SK-N-SH treated with all-trans-retinoic acid at 6 μM for 48 hours (cell line): ENCODE measurements around the gene SLC2A11.

Experiments used
- ATAC-seq: fragments of 200-7000 bp; cut with Tn5 transposase; 3 replicates; pipeline ENCODE4 v1.9.1; 2020; ENCODE audit warnings: mild to moderate bottlenecking, moderate library complexity
- ARNTL ChIP-seq: fragments of 450-650 bp; formaldehyde crosslinking; IDR thresholded peaks from 2 replicates; pipeline ENCODE4 v1.5.0; 2020; ENCODE audit warnings: low read depth, mild to moderate bottlenecking, moderate library complexity, borderline replicate concordance
- BACH2 ChIP-seq: fragments of 250-450 bp; sonication (Bioruptor Pico); IDR thresholded peaks from 2 replicates; pipeline ENCODE4 v1.9.0; 2021; ENCODE audit warnings: mild to moderate bottlenecking, borderline replicate concordance
- CSRNP3 ChIP-seq: fragments of 250-450 bp; sonication (Bioruptor Pico); IDR thresholded peaks from 2 replicates; pipeline ENCODE4 v1.5.1; 2021; ENCODE audit warnings: mild to moderate bottlenecking, moderate library complexity
- GLIS3 ChIP-seq: fragments of 250-450 bp; sonication (Bioruptor Pico); IDR thresholded peaks from 2 replicates; pipeline ENCODE4 v1.5.0; 2020; ENCODE audit warnings: mild to moderate bottlenecking, moderate library complexity
- OSR1 ChIP-seq: fragments of 250-450 bp; sonication (Bioruptor Pico); IDR thresholded peaks from 2 replicates; pipeline ENCODE4 v1.8.0; 2022; ENCODE audit warnings: moderate library complexity, mild to moderate bottlenecking, inconsistent platforms
- RARB ChIP-seq: fragments of 250-450 bp; sonication (Bioruptor Pico); IDR thresholded peaks from 2 replicates; pipeline ENCODE4 v1.8.0; 2021; ENCODE audit warnings: mild to moderate bottlenecking, moderate library complexity
- SNAI2 ChIP-seq: fragments of 250-450 bp; sonication (Bioruptor Pico); IDR thresholded peaks from 2 replicates; pipeline ENCODE4 v1.5.0; 2020; ENCODE audit warnings: mild to moderate bottlenecking, moderate library complexity
- TCF4 ChIP-seq: fragments of 250-450 bp; sonication (Bioruptor Pico); IDR thresholded peaks from 2 replicates; pipeline ENCODE4 v1.8.0; 2021; ENCODE audit warnings: mild to moderate bottlenecking, moderate library complexity, borderline replicate concordance
- TOX ChIP-seq: fragments of 250-450 bp; sonication (Bioruptor Pico); IDR thresholded peaks from 2 replicates; pipeline ENCODE4 v1.8.0; 2021; ENCODE audit warnings: mild to moderate bottlenecking, moderate library complexity, borderline replicate concordance
- TSHZ2 ChIP-seq: fragments of 250-450 bp; sonication (Bioruptor Pico); IDR thresholded peaks from 2 replicates; pipeline ENCODE4 v1.5.0; 2020; ENCODE audit warnings: mild to moderate bottlenecking, moderate library complexity
- ZC3H10 ChIP-seq: fragments of 250-450 bp; sonication (Bioruptor Pico); IDR thresholded peaks from 2 replicates; pipeline ENCODE4 v1.5.1; 2021; ENCODE audit warnings: mild to moderate bottlenecking, moderate library complexity
- ZFP3 ChIP-seq: fragments of 250-450 bp; sonication (Bioruptor Pico); IDR thresholded peaks from 2 replicates; pipeline ENCODE4 v1.5.0; 2020; ENCODE audit warnings: mild to moderate bottlenecking, moderate library complexity
- ZFP30 ChIP-seq: fragments of 450-650 bp; formaldehyde crosslinking; IDR thresholded peaks from 2 replicates; pipeline ENCODE4 v1.5.0; 2022; ENCODE audit warnings: mild to moderate bottlenecking, moderate library complexity
- ZNF565 ChIP-seq: fragments of 450-650 bp; formaldehyde crosslinking; conservative IDR thresholded peaks from 2 replicates; pipeline ENCODE4 v1.5.0; 2020; ENCODE audit warnings: low read depth, mild to moderate bottlenecking, moderate library complexity
- ZNF70 ChIP-seq: fragments of 450-650 bp; formaldehyde crosslinking; IDR thresholded peaks from 2 replicates; pipeline ENCODE4 v1.5.0; 2020; ENCODE audit warnings: mild to moderate bottlenecking, moderate library complexity
- ZNF8 ChIP-seq: fragments of 450-650 bp; formaldehyde crosslinking; IDR thresholded peaks from 2 replicates; pipeline ENCODE4 v1.5.0; 2020; ENCODE audit warnings: mild to moderate bottlenecking, moderate library complexity
- TF ChIP-seq, protein P1 (sequence below): fragments of 250-450 bp; sonication (Bioruptor Pico); IDR thresholded peaks from 2 replicates; pipeline ENCODE4 v1.8.0; 2021; ENCODE audit warnings: low read depth, mild to moderate bottlenecking, moderate library complexity, borderline replicate concordance
- TF ChIP-seq, protein P2 (sequence below): fragments of 250-450 bp; sonication (Bioruptor Pico); IDR thresholded peaks from 2 replicates; pipeline ENCODE4 v1.8.0; 2020; ENCODE audit warnings: mild to moderate bottlenecking, moderate library complexity, borderline replicate concordance

SLC2A11 gene

GRCh38 chr22:23889620-23890019 lies 31.9 kb downstream of the SLC2A11 start:
- TF ChIP-seq TSHZ2 (CRISPR knock-in tag) (no peak), RARB (CRISPR knock-in tag) (no peak), ZNF70 (no peak), ZNF565 (CRISPR knock-in tag) (no peak), TOX (CRISPR knock-in tag) (no peak)
- no peak for ATAC-seq

- no peak for ATAC-seq
Measured at GRCh38 chr22:23891726-23892125, 34.1 kb downstream of the SLC2A11 start.

GRCh38 chr22:23892130-23892529 lies 34.5 kb downstream of the SLC2A11 start:
- ATAC-seq, result no peak
- TF ChIP-seq ZC3H10 (CRISPR knock-in tag) (no peak), RARB (CRISPR knock-in tag) (no peak), CSRNP3 (no peak), BACH2 (CRISPR knock-in tag) (no peak), SNAI2 (CRISPR knock-in tag) (no peak), ZFP30 (no peak), TOX (CRISPR knock-in tag) (no peak), GLIS3 (CRISPR knock-in tag) (no peak), TCF4 (CRISPR knock-in tag) (no peak), ZFP3 (CRISPR knock-in tag) (no peak), ZNF70 (no peak), TSHZ2 (CRISPR knock-in tag) (no peak), ZNF565 (CRISPR knock-in tag) (no peak), ARNTL (CRISPR knock-in tag) (no peak), ZNF8 (no peak), OSR1 (CRISPR knock-in tag) (no peak)
- TF ChIP-seq, protein P1, sequence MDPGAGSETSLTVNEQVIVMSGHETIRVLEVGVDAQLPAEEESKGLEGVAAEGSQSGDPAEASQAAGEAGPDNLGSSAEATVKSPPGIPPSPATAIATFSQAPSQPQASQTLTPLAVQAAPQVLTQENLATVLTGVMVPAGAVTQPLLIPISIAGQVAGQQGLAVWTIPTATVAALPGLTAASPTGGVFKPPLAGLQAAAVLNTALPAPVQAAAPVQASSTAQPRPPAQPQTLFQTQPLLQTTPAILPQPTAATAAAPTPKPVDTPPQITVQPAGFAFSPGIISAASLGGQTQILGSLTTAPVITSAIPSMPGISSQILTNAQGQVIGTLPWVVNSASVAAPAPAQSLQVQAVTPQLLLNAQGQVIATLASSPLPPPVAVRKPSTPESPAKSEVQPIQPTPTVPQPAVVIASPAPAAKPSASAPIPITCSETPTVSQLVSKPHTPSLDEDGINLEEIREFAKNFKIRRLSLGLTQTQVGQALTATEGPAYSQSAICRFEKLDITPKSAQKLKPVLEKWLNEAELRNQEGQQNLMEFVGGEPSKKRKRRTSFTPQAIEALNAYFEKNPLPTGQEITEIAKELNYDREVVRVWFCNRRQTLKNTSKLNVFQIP, result no peak
- TF ChIP-seq, protein P2, sequence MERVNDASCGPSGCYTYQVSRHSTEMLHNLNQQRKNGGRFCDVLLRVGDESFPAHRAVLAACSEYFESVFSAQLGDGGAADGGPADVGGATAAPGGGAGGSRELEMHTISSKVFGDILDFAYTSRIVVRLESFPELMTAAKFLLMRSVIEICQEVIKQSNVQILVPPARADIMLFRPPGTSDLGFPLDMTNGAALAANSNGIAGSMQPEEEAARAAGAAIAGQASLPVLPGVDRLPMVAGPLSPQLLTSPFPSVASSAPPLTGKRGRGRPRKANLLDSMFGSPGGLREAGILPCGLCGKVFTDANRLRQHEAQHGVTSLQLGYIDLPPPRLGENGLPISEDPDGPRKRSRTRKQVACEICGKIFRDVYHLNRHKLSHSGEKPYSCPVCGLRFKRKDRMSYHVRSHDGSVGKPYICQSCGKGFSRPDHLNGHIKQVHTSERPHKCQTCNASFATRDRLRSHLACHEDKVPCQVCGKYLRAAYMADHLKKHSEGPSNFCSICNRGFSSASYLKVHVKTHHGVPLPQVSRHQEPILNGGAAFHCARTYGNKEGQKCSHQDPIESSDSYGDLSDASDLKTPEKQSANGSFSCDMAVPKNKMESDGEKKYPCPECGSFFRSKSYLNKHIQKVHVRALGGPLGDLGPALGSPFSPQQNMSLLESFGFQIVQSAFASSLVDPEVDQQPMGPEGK (CRISPR knock-in tag), result no peak
- TF ChIP-seq, all 23 proteins: peak for 0

More at GRCh38 chr22:23891726-23892125, 34.1 kb downstream of the SLC2A11 start:
- TF ChIP-seq SNAI2 (CRISPR knock-in tag) (no peak), ZNF565 (CRISPR knock-in tag) (no peak), ARNTL (CRISPR knock-in tag) (no peak)
